Spleen (tissue), 11 donors: Measurements from ENCODE around the gene AP1S1. TPM values are rescaled to one million over a fixed set of nuclear protein-coding genes. Genes with fewer than 3 reads are reported as not detected.
A peak's percentile ranks its signal among the peaks of the same experiment; 100 is the strongest.

Source experiments
- DNase-seq: peaks from one replicate; pipeline ENCODE4 v3.0.0-alpha.2; 2020
- H3K27ac ChIP-seq, 8 donors: fragments of 200-600 bp; sonication (generic) in 7 of 8; 1 replicate in 4 of 8; 2 replicates in 4 of 8; pipeline versions ENCODE4 v1.5.0 to v1.8.0; 2016 to 2021; ENCODE audit warnings: inconsistent platforms in 4 of 8, mild to moderate bottlenecking in 4 of 8, moderate library complexity in 1 of 8
- H3K27me3 ChIP-seq, 7 donors: fragments of 200-600 bp; sonication (generic) in 6 of 7; replicated peaks in 1 of 7; 1 replicate in 4 of 7; 2 replicates in 3 of 7; pipeline versions ENCODE4 v1.5.0 to v1.8.0; 2016 to 2021; ENCODE audit warnings: inconsistent platforms in 3 of 7, mild to moderate bottlenecking in 1 of 7
- H3K36me3 ChIP-seq, 6 donors: fragments of 200-600 bp; sonication (generic) in 5 of 6; 1 replicate in 4 of 6; 2 replicates in 2 of 6; pipeline versions ENCODE4 v1.5.0 to v1.8.0; 2016 to 2021; ENCODE audit warnings: inconsistent platforms in 2 of 6
- H3K4me1 ChIP-seq, 6 donors: fragments of 200-600 bp; sonication (generic) in 5 of 6; 1 replicate in 3 of 6; 2 replicates in 3 of 6; pipeline versions ENCODE4 v1.5.0 to v1.8.0; 2016 to 2021; ENCODE audit warnings: inconsistent platforms in 3 of 6
- H3K4me3 ChIP-seq, 8 donors: fragments of 200-600 bp; sonication (generic) in 7 of 8; 1 replicate in 4 of 8; 2 replicates in 4 of 8; pipeline versions ENCODE4 v1.5.0 to v1.8.0; 2016 to 2021; ENCODE audit warnings: inconsistent platforms in 4 of 8, mild to moderate bottlenecking in 4 of 8, moderate library complexity in 2 of 8
- H3K9me3 ChIP-seq, 8 donors: fragments of 200-600 bp; sonication (generic) in 7 of 8; 1 replicate in 4 of 8; 2 replicates in 4 of 8; pipeline versions ENCODE4 v1.5.0 to v1.8.0; 2016 to 2021; ENCODE audit warnings: inconsistent platforms in 4 of 8
- POLR2A ChIP-seq, 3 donors: fragments of 450-650 bp; IDR thresholded peaks; one replicate each; pipeline ENCODE4 v1.5.1; 2017; ENCODE audit warnings: antibody characterized with exemption in 3 of 3, mild to moderate bottlenecking in 1 of 3
- POLR2AphosphoS5 ChIP-seq, 3 donors: sonication (generic); formaldehyde crosslinking; IDR thresholded peaks; one replicate each; pipeline ENCODE4 v1.5.1; 2017; ENCODE audit warnings: antibody characterized with exemption in 3 of 3
- WGBS, 5 donors: extraction: QIAGEN DNeasy Blood & Tissue Kit in 3 of 5; methylation state at CpG; one replicate each; pipeline versions ENCODE4 v1.1.5 to v1.1.7; 2013 to 2018; 5-methylcytosine and 5-hydroxymethylcytosine counted together
- intact Hi-C: fragments of 100-400 bp; cut with DNase I; formaldehyde crosslinking; loops from one replicate; pipeline ENCODE4 v1.15.0; 2023; ENCODE audit warnings: low total_unique reads
- microRNA-seq, 3 donors: library from miRNA; unstranded; fragments of <30 nt; microRNA quantifications; one replicate each; pipeline versions ENCODE4 to v1.1.0, GENCODE V29; 2019 to 2020
- polyA plus RNA-seq, 3 donors: library from polyadenylated mRNA; stranded (reverse); fragments of 200-250 nt; gene quantifications; one replicate each; pipeline ENCODE4 v1.2.1, GENCODE V29; 2013
- small RNA-seq, 4 donors: library from RNA; depleted of rRNA; stranded (forward); fragments of <200 nt; gene quantifications; one replicate each; pipeline ENCODE3, GENCODE V24; 2016
- total RNA-seq, 7 donors: library from RNA; depleted of rRNA in 3 of 7; stranded (reverse); fragments of >200 nt in 3 of 7; fragmentation: NEBNext Ultra II Directional in 4 of 7; extraction: Animal tissue kit (Norgen Biotek cat#: 25700) in 4 of 7; gene quantifications; one replicate each; pipeline versions ENCODE4 v1.1.0 to v1.2.1, GENCODE V29; 2016 to 2021
- TF ChIP-seq, protein P1 (sequence below), 11 experiments: fragments of 200-600 bp in 7 of 11; fragments of 450-650 bp in 4 of 11; sonication (generic) in 4 of 11; IDR thresholded peaks in 8 of 11; conservative IDR thresholded peaks in 3 of 11; 1 replicate in 7 of 11; 2 replicates in 4 of 11; pipeline versions ENCODE4 v1.4.0 to v1.8.0; 2016 to 2021; ENCODE audit warnings: antibody characterized with exemption in 11 of 11, inconsistent platforms in 4 of 11, mild to moderate bottlenecking in 1 of 11
- donor health status: healthy with polysubstance abuse.
- donor health status: DM: no; HTN: no; CAD: no; lungs with moderate emphysema.
- donor health status: DM: no; HTN: no; CAD: no.
- donor health status: Bipolar disorder and iron deficiency.
- donor health status: healthy.
- donor health status: DM: no; HTN: no; CAD: no.
- donor health status: DM: yes; HTN: yes; CAD: no.

The AP1S1 gene
- total and polyA plus RNA-seq, 10 donors = 15.4 to 49.5 (median 31.0) TPM

DNA sequence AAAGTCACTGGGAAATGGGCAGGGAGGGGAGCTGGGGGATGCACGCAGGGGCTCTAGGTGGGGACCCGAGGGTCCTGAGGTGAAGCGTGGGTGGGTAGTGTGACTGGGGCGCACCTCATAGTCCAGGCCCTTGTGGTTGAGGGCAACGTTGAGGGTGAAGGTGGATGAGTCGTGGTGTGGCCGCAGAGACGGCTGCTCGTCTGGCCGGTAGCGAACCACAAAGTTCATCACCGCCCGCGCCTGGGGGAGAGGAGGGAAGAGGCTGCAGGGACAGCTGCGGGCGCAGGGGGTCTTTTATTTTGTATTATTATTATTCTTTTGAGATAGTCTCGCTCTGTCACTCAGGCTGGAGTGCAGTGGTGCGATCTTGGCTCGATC lies 52.4 kb downstream of the AP1S1 start:
- DNase-seq = no peak
- peaks cover 4 to 20% (median 10%) of the 10 kb centered on the region in 7 donors for H3K27me3 ChIP-seq
- no peak overlapping the region for H3K27ac ChIP-seq
- H3K4me1 ChIP-seq = peaks cover 0 to 33% (median 21%) of the 10 kb centered on the region in 6 donors
- peaks cover 0 to 61% (median 49%) of the 10 kb centered on the region in 6 donors for H3K36me3 ChIP-seq
- intact Hi-C loops = no loop called here
- 83 to 91% (median 88%) methylated on average over 16 to 19 of the region's 19 CpGs for WGBS, 5 donors
- no peak overlapping the region for H3K4me3 ChIP-seq
- H3K9me3 ChIP-seq = no peaks in the 10 kb centered on the region
- TF ChIP-seq POLR2A (IDR thresholded peaks at IDR 0.05) (no peak), POLR2AphosphoS5 (IDR thresholded peaks at IDR 0.05) (no peak)
- TF ChIP-seq, protein P1, sequence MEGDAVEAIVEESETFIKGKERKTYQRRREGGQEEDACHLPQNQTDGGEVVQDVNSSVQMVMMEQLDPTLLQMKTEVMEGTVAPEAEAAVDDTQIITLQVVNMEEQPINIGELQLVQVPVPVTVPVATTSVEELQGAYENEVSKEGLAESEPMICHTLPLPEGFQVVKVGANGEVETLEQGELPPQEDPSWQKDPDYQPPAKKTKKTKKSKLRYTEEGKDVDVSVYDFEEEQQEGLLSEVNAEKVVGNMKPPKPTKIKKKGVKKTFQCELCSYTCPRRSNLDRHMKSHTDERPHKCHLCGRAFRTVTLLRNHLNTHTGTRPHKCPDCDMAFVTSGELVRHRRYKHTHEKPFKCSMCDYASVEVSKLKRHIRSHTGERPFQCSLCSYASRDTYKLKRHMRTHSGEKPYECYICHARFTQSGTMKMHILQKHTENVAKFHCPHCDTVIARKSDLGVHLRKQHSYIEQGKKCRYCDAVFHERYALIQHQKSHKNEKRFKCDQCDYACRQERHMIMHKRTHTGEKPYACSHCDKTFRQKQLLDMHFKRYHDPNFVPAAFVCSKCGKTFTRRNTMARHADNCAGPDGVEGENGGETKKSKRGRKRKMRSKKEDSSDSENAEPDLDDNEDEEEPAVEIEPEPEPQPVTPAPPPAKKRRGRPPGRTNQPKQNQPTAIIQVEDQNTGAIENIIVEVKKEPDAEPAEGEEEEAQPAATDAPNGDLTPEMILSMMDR (IDR thresholded peaks at IDR 0.05 in 8 of 11, conservative IDR thresholded peaks at IDR 0.05 in 3 of 11) = no peak

DNA sequence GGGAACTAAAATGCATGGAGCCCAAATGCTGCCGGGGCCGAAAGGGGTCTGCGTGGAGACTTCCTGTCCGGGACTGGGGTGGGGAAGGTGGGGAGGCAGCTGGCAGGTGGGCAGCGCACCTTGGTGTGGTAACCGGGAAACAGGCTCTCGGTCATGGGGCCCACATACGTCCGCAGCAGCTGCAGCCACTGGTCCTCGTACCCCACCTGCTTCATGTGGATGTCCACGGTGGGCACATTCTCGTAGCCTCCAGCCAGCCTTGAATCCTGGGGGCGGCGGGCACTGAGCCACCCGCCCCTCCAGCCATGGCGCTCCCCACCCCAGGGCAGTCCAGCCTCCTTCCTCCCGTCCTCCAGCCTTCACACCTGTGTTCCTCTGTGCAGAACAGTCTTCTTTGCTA lies 53.2 kb downstream of the AP1S1 start:
- peaks cover 0 to 12% (median 4%) of the 10 kb centered on the region in 7 donors for H3K27me3 ChIP-seq
- H3K36me3 ChIP-seq = peaks cover 0 to 69% (median 56%) of the 10 kb centered on the region in 6 donors
- intact Hi-C loops = no loop called here
- H3K9me3 ChIP-seq = no peaks in the 10 kb centered on the region
- 86 to 93% (median 92%) methylated on average over 11 to 17 of the region's 17 CpGs for WGBS, 5 donors
- H3K4me3 ChIP-seq = no peak overlapping the region
- DNase-seq = no peak
- H3K4me1 ChIP-seq = peaks cover 0 to 25% (median 13%) of the 10 kb centered on the region in 6 donors
- no peak overlapping the region for H3K27ac ChIP-seq
- TF ChIP-seq POLR2A (IDR thresholded peaks at IDR 0.05) = no peak

DNA sequence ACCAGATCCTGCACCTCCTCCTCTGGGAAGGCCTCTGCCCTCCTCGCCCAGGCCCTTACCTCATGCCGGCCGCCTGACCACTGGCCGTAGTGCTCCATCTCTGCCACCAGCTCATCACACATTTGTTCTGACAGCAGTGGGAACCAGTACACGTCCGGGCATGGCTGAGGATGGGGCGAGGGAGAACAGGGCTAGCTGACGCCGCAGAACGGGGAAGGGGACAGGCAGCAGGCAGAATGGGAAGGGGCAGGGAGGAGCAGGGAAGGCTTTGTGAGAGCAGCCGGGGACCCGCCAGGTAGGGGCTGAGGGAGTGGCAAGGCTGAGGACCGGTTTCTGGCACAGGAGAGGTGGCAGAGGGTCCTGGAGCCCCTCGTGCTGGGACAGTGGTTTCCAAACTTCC lies 54.5 kb downstream of the AP1S1 start:
- WGBS, 5 donors = 92 to 98% (median 96%) methylated on average over 14 of the region's 14 CpGs
- TF ChIP-seq, protein P1 (IDR thresholded peaks at IDR 0.05 in 8 of 11, conservative IDR thresholded peaks at IDR 0.05 in 3 of 11) = no peak
- TF ChIP-seq POLR2A (IDR thresholded peaks at IDR 0.05) (no peak), POLR2AphosphoS5 (IDR thresholded peaks at IDR 0.05) (peak in 1 of 3 donors; percentile 29)
- intact Hi-C loops = no loop called here
- H3K36me3 ChIP-seq = peaks cover 0 to 82% (median 66%) of the 10 kb centered on the region in 6 donors
- no peak overlapping the region for H3K27ac ChIP-seq
- peaks cover 0 to 11% (median 3%) of the 10 kb centered on the region in 6 donors for H3K4me1 ChIP-seq
- no peaks in the 10 kb centered on the region for H3K9me3 ChIP-seq
- H3K4me3 ChIP-seq = no peak overlapping the region
- no peak for DNase-seq
- H3K27me3 ChIP-seq = no peaks in the 10 kb centered on the region

DNA sequence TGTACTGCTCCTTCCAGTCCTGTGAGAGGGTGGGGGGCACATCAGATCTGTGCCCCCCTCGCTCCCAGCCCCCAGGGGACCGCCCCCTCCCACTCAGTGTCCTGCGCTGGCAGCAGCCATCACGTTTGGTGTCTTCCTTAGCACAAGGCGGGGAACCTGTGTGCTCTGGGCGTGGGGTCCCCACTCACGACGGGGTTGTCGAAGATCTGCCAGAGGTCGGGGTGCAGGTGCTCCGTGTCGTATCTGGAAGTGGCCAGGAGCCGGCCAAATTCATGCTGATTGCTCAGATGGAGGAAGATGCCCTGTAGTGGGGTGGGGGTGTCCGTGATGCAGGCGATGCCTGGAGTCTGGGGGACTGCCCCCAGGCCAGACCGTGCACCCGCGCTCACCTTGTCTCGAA lies 55.9 kb downstream of the AP1S1 start:
- WGBS, 5 donors = 91 to 97% (median 95%) methylated on average over 13 to 19 of the region's 19 CpGs
- peaks cover 0 to 96% (median 76%) of the 10 kb centered on the region in 6 donors for H3K36me3 ChIP-seq
- intact Hi-C loops = no loop called here
- no peak for TF ChIP-seq POLR2A (IDR thresholded peaks at IDR 0.05)
- TF ChIP-seq, protein P1 (IDR thresholded peaks at IDR 0.05 in 8 of 11, conservative IDR thresholded peaks at IDR 0.05 in 3 of 11) = no peak
- no peak for DNase-seq
- H3K27ac ChIP-seq = no peak overlapping the region
- peaks cover 0 to 8% (median 0%) of the 10 kb centered on the region in 6 donors for H3K4me1 ChIP-seq
- H3K9me3 ChIP-seq = no peaks in the 10 kb centered on the region
- H3K27me3 ChIP-seq = no peaks in the 10 kb centered on the region
- H3K4me3 ChIP-seq = no peak overlapping the region

Small RNA genes within 50 kb of the gene (microRNA-seq; reads per million reads assigned to microRNA genes)
- 0 to 0.28 (median 0) reads per million in 3 donors for gene MIR4653

Small RNA genes within 50 kb of the gene (small RNA-seq; reads per million reads assigned to genes)
- gene MIR4653 = 0 reads per million in 4 donors

Other genes with a start within 250 kb of the AP1S1 start
- under 1 TPM; 0.07 to 0.73 (median 0.30) TPM for gene MUC3A, start 204.9 kb upstream of the AP1S1 start, total RNA-seq
- under 1 TPM; 0.17 to 0.29 (median 0.27) TPM for gene MUC3A, start 204.9 kb upstream of the AP1S1 start, polyA plus RNA-seq
- gene MUC12, start 184.9 kb upstream of the AP1S1 start, total RNA-seq = under 1 TPM in 5 of 7 donors, not detected in 2; 0.07 to 0.89 (median 0.57) TPM
- 1 to 10 TPM in 2 of 3 donors, under 1 TPM in 1; 0.90 to 1.7 (median 1.3) TPM for gene MUC12, start 184.9 kb upstream of the AP1S1 start, polyA plus RNA-seq
- not detected for gene MUC17, start 134.4 kb upstream of the AP1S1 start, total RNA-seq
- not detected for gene MUC17, start 134.4 kb upstream of the AP1S1 start, polyA plus RNA-seq
- gene TRIM56, start 69.0 kb upstream of the AP1S1 start, total RNA-seq = 10 to 100 TPM; 34.9 to 82.2 (median 52.2) TPM
- 10 to 100 TPM in 1 of 3 donors, 1 to 10 TPM in 2; 5.0 to 16.0 (median 6.3) TPM for gene TRIM56, start 69.0 kb upstream of the AP1S1 start, polyA plus RNA-seq
- gene SERPINE1, start 27.4 kb upstream of the AP1S1 start, total RNA-seq = 10 to 100 TPM in 3 of 7 donors, 1 to 10 TPM in 4; 2.3 to 46.4 (median 8.0) TPM
- gene SERPINE1, start 27.4 kb upstream of the AP1S1 start, polyA plus RNA-seq = 1 to 10 TPM; 2.2 to 4.6 (median 2.6) TPM
- gene VGF, start 11.1 kb downstream of the AP1S1 start, total RNA-seq = under 1 TPM in 2 of 7 donors, not detected in 5; 0.19 to 0.21 TPM
- under 1 TPM in 2 of 3 donors, not detected in 1; 0.06 to 0.09 TPM for gene VGF, start 11.1 kb downstream of the AP1S1 start, polyA plus RNA-seq
- not detected for gene NAT16, start 25.8 kb downstream of the AP1S1 start, total RNA-seq
- not detected for gene NAT16, start 25.8 kb downstream of the AP1S1 start, polyA plus RNA-seq
- gene MOGAT3, start 46.6 kb downstream of the AP1S1 start, total RNA-seq = not detected
- not detected for gene MOGAT3, start 46.6 kb downstream of the AP1S1 start, polyA plus RNA-seq
- gene PLOD3, start 63.1 kb downstream of the AP1S1 start, total RNA-seq = 10 to 100 TPM; 36.4 to 72.5 (median 59.5) TPM
- 10 to 100 TPM; 20.4 to 42.4 (median 25.4) TPM for gene PLOD3, start 63.1 kb downstream of the AP1S1 start, polyA plus RNA-seq
- gene ZNHIT1, start 63.7 kb downstream of the AP1S1 start, total RNA-seq = 10 to 100 TPM; 47.3 to 69.3 (median 60.4) TPM
- gene ZNHIT1, start 63.7 kb downstream of the AP1S1 start, polyA plus RNA-seq = 100 to 1,000 TPM in 2 of 3 donors, 10 to 100 TPM in 1; 86.3 to 127 (median 103) TPM
- gene CLDN15, start 83.3 kb downstream of the AP1S1 start, total RNA-seq = 10 to 100 TPM; 16.7 to 49.2 (median 24.2) TPM
- 10 to 100 TPM; 11.1 to 26.4 (median 14.5) TPM for gene CLDN15, start 83.3 kb downstream of the AP1S1 start, polyA plus RNA-seq
- 100 to 1,000 TPM; 130 to 234 (median 179) TPM for gene FIS1, start 90.6 kb downstream of the AP1S1 start, total RNA-seq
- 100 to 1,000 TPM; 131 to 250 (median 179) TPM for gene FIS1, start 90.6 kb downstream of the AP1S1 start, polyA plus RNA-seq
- 1 to 10 TPM; 5.5 to 7.2 (median 6.5) TPM for gene IFT22, start 167.3 kb downstream of the AP1S1 start, total RNA-seq
- 10 to 100 TPM in 1 of 3 donors, 1 to 10 TPM in 2; 7.8 to 11.0 (median 8.0) TPM for gene IFT22, start 167.3 kb downstream of the AP1S1 start, polyA plus RNA-seq
- under 1 TPM in 3 of 7 donors, not detected in 4; 0.15 to 0.23 (median 0.19) TPM for gene COL26A1, start 208.4 kb downstream of the AP1S1 start, total RNA-seq
- under 1 TPM; 0.22 to 0.32 (median 0.29) TPM for gene COL26A1, start 208.4 kb downstream of the AP1S1 start, polyA plus RNA-seq